CD1c-positive myeloid dendritic cell (primary cell): ENCODE results near the gene RABGAP1L.

Source experiments
- DNase-seq: peaks from one replicate; pipeline ENCODE4 v3.0.0-alpha.2; 2016; ENCODE audit errors: extremely low spot score

RABGAP1L gene

DNA sequence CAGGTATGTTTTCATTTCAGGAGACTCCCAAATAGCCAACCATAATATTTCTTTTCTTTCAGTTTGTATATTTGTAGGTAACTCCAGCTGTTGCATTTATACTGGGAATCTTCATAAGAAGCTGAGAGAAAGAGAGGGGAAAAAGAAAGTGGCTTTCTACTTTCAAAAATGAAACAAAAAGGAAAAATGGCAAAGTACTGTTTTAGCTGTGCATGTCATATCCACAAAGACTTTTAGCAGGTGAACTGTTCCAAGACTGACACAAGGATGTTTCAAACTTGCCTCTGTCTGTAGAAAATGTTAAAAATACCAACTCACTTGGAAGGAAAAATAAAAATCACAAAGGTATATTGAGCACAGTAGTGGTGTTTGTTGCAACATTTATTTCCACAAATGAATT, 798.5 kb downstream of the RABGAP1L start:
- no peak for DNase-seq

GRCh38 chr1:174958396-174958795, 799.1 kb downstream of the RABGAP1L start:
- DNase-seq: no peak

- peak; percentile 39 for DNase-seq
Measured at GRCh38 chr1:174960362-174960761, 801.0 kb downstream of the RABGAP1L start.

DNA sequence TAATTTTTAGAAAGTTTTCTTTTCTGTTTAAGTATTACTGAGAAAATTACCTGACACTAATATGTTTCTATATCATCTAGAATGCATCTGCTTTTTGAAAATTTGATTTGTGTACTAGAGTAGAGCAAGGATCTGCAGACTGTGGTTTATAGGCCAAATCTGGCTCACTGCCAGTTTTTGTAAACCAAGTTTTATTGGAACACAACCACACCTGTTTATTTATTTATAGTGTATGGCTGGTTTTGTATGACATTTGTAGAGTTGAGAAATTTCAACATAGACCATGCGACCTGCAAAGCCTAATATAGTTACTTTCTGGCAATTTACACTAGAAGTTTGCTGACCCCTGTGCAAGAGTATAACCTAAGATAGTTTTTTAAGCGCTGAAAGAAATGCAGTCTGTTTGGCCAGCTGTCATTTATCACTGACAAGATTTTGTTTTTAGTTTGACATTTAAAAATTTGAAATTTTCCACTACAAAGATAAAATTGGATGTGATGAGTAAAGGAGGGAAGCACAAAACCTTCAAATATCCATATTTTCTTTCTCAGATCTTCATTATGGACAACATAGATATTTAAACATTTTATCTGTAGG, 804.3 kb downstream of the RABGAP1L start:
- no peak for DNase-seq

- DNase-seq: peak; percentile 84
Measured at GRCh38 chr1:174964261-174964971, 805.1 kb downstream of the RABGAP1L start.

DNA sequence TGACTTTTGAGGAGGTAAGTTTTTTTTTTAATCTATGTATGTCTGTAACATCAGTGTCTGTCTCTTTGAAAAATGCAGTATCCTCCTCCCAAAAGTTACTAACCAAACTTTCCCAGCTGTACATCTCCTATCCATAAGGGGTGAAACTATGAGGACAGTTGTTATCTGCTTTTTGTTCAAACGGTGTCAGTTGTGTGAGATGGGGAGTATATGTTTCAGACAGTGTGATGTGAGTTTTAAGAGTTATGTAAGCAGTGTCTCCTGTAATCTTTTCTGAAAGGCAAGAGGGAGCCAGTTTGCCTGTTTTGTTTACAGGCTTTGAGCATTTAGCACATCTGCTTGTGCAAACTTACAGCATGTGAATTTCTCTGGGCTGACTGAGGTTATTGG, 805.6 kb downstream of the RABGAP1L start:
- DNase-seq: peak; percentile 16

DNA sequence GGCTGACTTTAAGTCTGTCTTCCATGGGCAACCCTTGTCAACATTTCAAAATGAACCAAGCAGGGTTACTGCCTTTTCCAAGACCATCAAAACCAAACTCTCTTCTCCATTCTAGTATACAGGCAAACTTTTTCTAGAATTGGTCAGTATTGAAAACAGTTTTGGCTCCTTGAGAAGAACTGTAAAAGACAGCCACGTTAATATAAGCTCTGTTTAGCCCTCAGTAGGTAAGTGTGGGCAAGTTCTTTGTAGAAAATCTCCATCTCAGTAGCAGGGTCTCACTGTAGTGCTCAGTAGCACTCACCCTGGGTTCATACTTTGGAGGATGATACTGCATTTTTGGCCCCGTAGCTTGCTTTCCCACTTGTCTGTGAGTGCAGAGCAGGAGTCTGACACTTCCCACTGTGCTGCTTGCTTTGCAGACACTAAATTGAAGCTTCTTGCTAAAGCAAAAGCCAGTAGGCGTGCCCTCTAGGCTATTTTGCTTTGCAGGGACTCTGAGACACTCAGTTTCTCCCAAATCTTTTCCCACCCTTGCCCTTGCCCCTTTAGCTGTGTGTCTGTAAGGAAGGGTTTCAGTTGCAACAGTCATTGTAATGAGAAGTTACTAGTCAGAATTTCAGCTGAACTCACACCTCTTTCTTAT, 806.2 kb downstream of the RABGAP1L start:
- peak; percentile 31 for DNase-seq

- DNase-seq: peak; percentile 46
Measured at GRCh38 chr1:174966008-174966572, 806.8 kb downstream of the RABGAP1L start.

DNA sequence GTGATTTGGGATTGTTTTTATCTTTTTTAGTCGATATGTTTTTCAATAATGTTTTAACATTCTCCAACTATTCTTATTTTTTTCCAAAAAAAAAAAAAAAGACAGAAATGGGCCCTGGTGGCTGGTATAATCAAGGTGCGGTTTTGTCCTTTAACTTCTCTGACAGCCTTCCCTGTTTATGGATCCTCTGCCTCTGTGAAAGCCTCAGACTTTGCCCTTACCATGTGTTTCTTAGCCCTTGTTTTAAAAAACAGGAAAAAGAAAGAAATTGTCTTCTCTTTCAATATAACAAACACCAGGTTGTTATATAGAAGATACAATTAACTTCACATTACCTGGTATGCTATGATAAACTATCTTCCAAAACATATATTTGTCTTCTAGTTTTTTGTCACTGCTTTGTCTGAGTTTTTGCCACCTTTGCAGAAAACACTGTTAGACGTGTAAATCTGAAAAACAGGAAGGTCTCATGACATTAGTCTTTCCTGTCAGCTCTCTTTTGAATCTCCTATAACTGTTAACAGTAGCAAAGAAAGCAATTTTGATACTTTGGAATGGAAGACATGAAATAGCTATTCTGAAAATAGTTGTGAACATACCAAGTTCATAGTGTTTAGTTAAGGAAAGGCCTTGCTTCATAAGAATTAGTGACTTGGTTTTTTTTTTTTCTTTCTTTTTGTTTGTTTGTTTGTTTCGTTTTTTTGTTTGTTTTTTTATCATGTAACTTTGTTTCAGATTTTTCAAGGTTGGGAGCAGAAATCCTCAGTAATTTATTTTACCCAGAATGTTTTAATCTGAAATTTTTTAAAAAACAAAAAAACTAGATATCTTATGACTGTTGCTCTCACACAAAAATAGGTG, 808.8 kb downstream of the RABGAP1L start:
- DNase-seq: peak; percentile 49

- DNase-seq: peak; percentile 51
Measured at GRCh38 chr1:174968750-174969244, 809.5 kb downstream of the RABGAP1L start.

DNA sequence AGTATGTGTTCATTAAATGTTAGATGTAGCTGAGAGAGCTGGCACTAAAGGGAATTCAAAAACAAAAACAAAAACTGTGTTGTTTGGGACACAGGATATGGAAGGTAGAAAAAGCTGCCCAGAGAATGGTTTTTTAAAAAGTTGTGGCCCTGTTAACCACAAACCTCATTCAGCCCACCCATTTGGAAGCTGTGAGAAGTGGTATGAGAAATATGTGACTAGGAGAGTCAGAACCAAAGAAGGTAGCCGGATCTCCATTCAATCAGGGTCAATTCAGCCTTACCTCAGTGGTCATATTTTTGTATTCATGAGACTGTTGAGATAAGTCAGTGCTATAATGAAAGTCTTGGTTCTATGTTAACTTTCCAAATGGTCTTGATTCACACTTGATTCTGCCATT, 810.7 kb downstream of the RABGAP1L start:
- DNase-seq: no peak

DNA sequence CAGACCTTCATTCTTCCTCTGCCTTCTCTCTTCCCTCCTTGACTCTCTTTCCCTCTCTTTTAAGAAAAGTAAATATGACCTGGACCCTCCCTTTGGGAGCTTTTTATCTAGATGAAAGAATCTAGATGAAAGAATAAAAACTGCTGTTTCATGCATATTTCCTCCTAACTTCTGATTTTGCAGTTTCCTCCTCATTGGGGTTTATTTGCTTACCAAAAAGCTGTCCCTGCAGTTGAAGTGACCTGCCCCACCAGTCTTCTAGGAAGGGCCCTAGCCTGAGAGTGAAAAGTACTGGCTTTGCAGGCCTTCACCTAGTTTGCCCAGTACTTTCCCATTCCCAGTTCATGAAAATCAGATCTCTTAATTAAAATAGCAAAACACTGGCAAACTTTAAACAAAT, 812.1 kb downstream of the RABGAP1L start:
- no peak for DNase-seq

DNA sequence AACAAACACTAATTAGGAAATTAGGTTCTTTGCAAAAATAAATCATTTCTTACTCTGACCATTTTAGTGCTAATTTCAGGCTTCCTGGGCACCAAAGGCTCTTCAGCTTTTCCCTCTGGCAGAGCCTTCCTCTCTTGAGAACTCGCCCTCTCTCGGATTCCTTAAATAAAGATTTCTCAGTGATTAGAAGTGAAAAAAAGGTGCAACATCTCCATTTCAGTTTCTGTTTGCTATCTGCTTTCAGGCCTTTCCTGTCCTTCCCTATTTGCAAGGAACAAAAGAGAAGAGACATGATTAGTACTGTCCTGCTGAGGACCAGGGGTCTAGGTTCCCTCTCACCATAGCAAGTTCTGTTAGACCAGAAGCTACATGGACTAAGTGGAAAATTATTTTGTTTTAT, 812.6 kb downstream of the RABGAP1L start:
- peak; percentile 29 for DNase-seq

GRCh38 chr1:174974711-174975119, 815.4 kb downstream of the RABGAP1L start:
- no peak for DNase-seq

GRCh38 chr1:174975764-174976163, 816.4 kb downstream of the RABGAP1L start:
- DNase-seq: no peak

GRCh38 chr1:174976436-174977108, 817.3 kb downstream of the RABGAP1L start:
- no peak for DNase-seq

GRCh38 chr1:174982971-174983689, 823.8 kb downstream of the RABGAP1L start:
- DNase-seq: peak; percentile 79

DNA sequence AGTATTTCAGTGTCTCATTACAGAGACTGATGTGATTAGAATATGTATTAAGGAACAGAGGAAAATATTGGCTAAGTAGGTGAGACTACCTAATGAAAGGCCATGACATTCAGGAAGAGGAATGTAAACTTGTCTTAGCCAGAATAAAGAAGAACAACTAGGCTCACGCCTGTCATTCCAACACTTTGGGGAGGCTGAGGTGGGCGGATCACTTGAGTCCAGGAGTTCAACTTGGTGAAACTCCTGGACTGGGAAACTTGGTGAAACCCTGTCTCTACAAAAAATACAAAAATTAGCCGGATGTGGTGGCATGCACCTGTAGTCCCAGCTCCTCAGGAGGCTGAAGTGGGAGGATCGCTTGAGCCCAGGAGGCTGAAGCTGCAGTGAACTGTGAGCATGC, 825.6 kb downstream of the RABGAP1L start:
- DNase-seq: no peak

GRCh38 chr1:174988539-174988938, 829.2 kb downstream of the RABGAP1L start:
- no peak for DNase-seq

DNA sequence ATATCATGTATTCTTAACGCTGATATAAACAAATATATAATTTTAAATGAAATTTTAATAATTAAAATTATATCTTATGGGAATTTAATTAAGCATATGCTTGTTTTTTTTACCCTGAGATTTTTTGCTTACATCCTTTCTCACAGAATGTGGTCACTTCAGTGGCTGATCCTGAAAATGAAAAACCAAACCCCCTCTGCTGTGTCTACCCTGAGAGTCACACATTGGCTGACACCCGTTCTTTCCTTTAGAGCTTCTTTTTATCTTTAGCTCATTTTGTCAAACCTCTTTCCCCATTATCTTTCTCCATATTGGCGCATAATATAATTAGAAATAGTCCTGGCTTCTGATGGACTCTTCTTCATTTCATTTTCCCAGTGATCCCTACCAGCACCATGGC, 829.7 kb downstream of the RABGAP1L start:
- no peak for DNase-seq
